Measurements from ENCODE around the gene ASPA. TPM values are rescaled to one million over a fixed set of nuclear protein-coding genes. Genes with fewer than 3 reads are reported as not detected.

Gene ASPA
- total RNA-seq, 1 donor from 2014 or later: 2.8 TPM

GRCh38 chr17:3545151-3545550, 69.4 kb downstream of the ASPA start:
- intact Hi-C loops (cut with micrococcal nuclease): no loop called here
- Histone ChIP-seq H3K4me3 (no peak overlapping the region), H3K27me3 (ENCODE audit: low read depth) (peaks cover 9% of the 10 kb centered on the region), H3K27ac (replicated peaks) (no peak overlapping the region), H3K36me3 (no peaks in the 10 kb centered on the region), H3K4me1 (no peaks in the 10 kb centered on the region), H3K9me3 (replicated peaks) (no peaks in the 10 kb centered on the region)
- TF ChIP-seq CTCF (IDR thresholded peaks at IDR 0.05; ENCODE audit: borderline replicate concordance): no peak
- DNase-seq: no peak

GRCh38 chr17:3546521-3546920, 70.7 kb downstream of the ASPA start:
- Histone ChIP-seq H3K4me1 (no peaks in the 10 kb centered on the region), H3K9me3 (replicated peaks) (no peaks in the 10 kb centered on the region), H3K27me3 (ENCODE audit: low read depth) (peaks cover 9% of the 10 kb centered on the region), H3K4me3 (no peak overlapping the region), H3K36me3 (no peaks in the 10 kb centered on the region), H3K27ac (replicated peaks) (no peak overlapping the region)
- intact Hi-C loops (cut with micrococcal nuclease): no loop called here
- no peak for DNase-seq
- no peak for TF ChIP-seq CTCF (IDR thresholded peaks at IDR 0.05; ENCODE audit: borderline replicate concordance)

- no peak overlapping the region for H3K4me3 ChIP-seq
- intact Hi-C loops (cut with micrococcal nuclease): no loop called here
- no peak for DNase-seq
- no peaks in the 10 kb centered on the region for H3K4me1 ChIP-seq
- peaks cover 9% of the 10 kb centered on the region for H3K27me3 ChIP-seq (ENCODE audit: low read depth)
- no peak for TF ChIP-seq CTCF (IDR thresholded peaks at IDR 0.05; ENCODE audit: borderline replicate concordance)
- no peaks in the 10 kb centered on the region for H3K9me3 ChIP-seq (replicated peaks)
- H3K27ac ChIP-seq (replicated peaks): no peak overlapping the region
- no peaks in the 10 kb centered on the region for H3K36me3 ChIP-seq
These were observed 71.2 kb downstream of the ASPA start for GRCh38 chr17:3546997-3547396.

GRCh38 chr17:3547628-3548027, 71.8 kb downstream of the ASPA start:
- Histone ChIP-seq H3K27ac (replicated peaks) (no peak overlapping the region), H3K36me3 (no peaks in the 10 kb centered on the region), H3K4me1 (no peaks in the 10 kb centered on the region), H3K4me3 (no peak overlapping the region), H3K27me3 (ENCODE audit: low read depth) (peaks cover 9% of the 10 kb centered on the region), H3K9me3 (replicated peaks) (no peaks in the 10 kb centered on the region)
- DNase-seq: no peak
- TF ChIP-seq CTCF (IDR thresholded peaks at IDR 0.05; ENCODE audit: borderline replicate concordance): no peak
- intact Hi-C loops (cut with micrococcal nuclease): no loop called here

- no peaks in the 10 kb centered on the region for H3K4me1 ChIP-seq
- intact Hi-C loops (cut with micrococcal nuclease): no loop called here
- TF ChIP-seq CTCF (IDR thresholded peaks at IDR 0.05; ENCODE audit: borderline replicate concordance): no peak
These were observed 73.9 kb downstream of the ASPA start for GRCh38 chr17:3549610-3550162.

More at GRCh38 chr17:3549610-3550162, 73.9 kb downstream of the ASPA start:
- peaks cover 2% of the 10 kb centered on the region for H3K27me3 ChIP-seq (ENCODE audit: low read depth)
- no peaks in the 10 kb centered on the region for H3K36me3 ChIP-seq
- no peak overlapping the region for H3K4me3 ChIP-seq
- no peak for DNase-seq
- no peak overlapping the region for H3K27ac ChIP-seq (replicated peaks)
- no peaks in the 10 kb centered on the region for H3K9me3 ChIP-seq (replicated peaks)

All from left ventricle myocardium inferior (tissue), 1 donor.